ENCODE measurements around the gene COL18A1. TPM values are rescaled to one million over a fixed set of nuclear protein-coding genes. Genes with fewer than 3 reads are reported as not detected.

The COL18A1 gene
- total and polyA plus RNA-seq, 9 of the 15 experiments (the other 6 are each of a cell fraction or from before 2014, with no cell fraction given), result 0.14 to 16.4 (median 2.0) TPM

- TF ChIP-seq, protein P1, sequence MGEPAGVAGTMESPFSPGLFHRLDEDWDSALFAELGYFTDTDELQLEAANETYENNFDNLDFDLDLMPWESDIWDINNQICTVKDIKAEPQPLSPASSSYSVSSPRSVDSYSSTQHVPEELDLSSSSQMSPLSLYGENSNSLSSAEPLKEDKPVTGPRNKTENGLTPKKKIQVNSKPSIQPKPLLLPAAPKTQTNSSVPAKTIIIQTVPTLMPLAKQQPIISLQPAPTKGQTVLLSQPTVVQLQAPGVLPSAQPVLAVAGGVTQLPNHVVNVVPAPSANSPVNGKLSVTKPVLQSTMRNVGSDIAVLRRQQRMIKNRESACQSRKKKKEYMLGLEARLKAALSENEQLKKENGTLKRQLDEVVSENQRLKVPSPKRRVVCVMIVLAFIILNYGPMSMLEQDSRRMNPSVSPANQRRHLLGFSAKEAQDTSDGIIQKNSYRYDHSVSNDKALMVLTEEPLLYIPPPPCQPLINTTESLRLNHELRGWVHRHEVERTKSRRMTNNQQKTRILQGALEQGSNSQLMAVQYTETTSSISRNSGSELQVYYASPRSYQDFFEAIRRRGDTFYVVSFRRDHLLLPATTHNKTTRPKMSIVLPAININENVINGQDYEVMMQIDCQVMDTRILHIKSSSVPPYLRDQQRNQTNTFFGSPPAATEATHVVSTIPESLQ (CRISPR knock-in tag; IDR thresholded peaks at IDR 0.05), result no peak
- TF ChIP-seq LARP7 (IDR thresholded peaks at IDR 0.05), result no peak
- no peak for TF ChIP-seq HMG20A (CRISPR knock-in tag; conservative IDR thresholded peaks at IDR 0.05)
- TF ChIP-seq, protein P2, sequence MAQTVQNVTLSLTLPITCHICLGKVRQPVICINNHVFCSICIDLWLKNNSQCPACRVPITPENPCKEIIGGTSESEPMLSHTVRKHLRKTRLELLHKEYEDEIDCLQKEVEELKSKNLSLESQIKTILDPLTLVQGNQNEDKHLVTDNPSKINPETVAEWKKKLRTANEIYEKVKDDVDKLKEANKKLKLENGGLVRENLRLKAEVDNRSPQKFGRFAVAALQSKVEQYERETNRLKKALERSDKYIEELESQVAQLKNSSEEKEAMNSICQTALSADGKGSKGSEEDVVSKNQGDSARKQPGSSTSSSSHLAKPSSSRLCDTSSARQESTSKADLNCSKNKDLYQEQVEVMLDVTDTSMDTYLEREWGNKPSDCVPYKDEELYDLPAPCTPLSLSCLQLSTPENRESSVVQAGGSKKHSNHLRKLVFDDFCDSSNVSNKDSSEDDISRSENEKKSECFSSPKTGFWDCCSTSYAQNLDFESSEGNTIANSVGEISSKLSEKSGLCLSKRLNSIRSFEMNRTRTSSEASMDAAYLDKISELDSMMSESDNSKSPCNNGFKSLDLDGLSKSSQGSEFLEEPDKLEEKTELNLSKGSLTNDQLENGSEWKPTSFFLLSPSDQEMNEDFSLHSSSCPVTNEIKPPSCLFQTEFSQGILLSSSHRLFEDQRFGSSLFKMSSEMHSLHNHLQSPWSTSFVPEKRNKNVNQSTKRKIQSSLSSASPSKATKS (CRISPR knock-in tag; IDR thresholded peaks at IDR 0.05), result no peak
- no peak for TF ChIP-seq MECOM (CRISPR knock-in tag; IDR thresholded peaks at IDR 0.05)
- TF ChIP-seq MCM5 (IDR thresholded peaks at IDR 0.05; ENCODE audit: low read depth), result no peak
- no peak for TF ChIP-seq ZNF133 (CRISPR knock-in tag; IDR thresholded peaks at IDR 0.05)
- no peak for TF ChIP-seq TRIM28 (IDR thresholded peaks at IDR 0.05)
- TF ChIP-seq ZNF551 (CRISPR knock-in tag; IDR thresholded peaks at IDR 0.05), result no peak
- no peak for TF ChIP-seq RERE (CRISPR knock-in tag; IDR thresholded peaks at IDR 0.05; ENCODE audit: borderline replicate concordance)
- TF ChIP-seq ZNF224 (CRISPR knock-in tag; IDR thresholded peaks at IDR 0.05), result 0 out of 2 replicates have a peak, but pooled peaks have one; percentile 40
- TF ChIP-seq, protein P3, sequence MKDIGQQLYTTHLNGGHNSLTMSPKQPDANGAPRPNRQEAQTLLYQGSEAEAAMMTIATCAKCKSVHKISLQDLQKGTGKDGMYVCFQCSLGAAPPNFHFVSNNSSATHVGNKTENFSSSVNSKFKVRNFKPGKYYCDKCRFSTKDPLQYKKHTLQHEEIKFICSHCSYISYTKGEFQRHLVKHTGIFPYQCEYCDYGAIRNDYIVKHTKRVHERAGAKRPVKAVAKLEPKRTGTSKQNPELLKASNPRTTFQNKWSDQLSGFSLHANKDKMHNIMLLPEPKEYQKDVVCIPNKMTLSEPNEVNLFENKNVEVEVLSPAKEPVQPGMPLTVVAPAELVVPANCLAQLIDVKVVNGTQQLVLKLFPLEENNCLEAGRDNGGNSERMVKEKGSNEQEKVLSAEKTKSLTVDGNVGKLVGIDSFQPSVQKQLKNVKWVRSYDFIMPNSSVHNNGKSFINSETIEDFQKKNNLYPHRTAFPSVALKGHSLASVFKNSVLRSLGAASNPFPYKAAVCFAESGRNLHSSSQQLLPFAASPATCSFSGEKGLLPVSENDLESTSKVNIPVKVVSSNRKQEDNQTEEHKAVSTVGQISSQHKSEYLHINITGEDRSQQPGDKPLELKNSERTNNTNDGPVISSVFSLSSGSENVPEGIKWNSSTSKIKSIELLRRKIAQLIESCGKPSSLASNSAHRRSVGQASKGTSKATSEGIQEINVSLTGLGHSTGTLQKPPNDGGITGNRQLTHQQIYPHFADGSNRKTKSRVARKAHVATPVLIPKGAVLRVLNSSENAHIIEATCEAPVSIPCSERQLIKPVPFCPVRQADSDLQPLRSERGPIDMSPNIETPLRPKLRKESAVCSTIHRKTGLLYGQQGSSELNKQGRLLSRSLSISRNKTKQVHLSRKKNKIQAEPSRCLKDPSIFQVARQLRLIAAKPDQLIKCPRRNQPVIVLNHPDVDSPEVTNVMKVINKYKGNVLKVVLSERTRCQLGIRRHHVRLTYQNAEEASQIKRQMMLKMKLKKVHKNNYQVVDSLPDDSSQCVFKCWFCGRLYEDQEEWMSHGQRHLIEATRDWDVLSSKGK (CRISPR knock-in tag; IDR thresholded peaks at IDR 0.05), result no peak
- TF ChIP-seq DDX20 (tag; IDR thresholded peaks at IDR 0.05; ENCODE audit: low read depth), result no peak
- TF ChIP-seq, protein P4, sequence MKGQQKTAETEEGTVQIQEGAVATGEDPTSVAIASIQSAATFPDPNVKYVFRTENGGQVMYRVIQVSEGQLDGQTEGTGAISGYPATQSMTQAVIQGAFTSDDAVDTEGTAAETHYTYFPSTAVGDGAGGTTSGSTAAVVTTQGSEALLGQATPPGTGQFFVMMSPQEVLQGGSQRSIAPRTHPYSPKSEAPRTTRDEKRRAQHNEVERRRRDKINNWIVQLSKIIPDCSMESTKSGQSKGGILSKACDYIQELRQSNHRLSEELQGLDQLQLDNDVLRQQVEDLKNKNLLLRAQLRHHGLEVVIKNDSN (CRISPR knock-in tag; IDR thresholded peaks at IDR 0.05), result peak; percentile 65
Observed at GRCh38 chr21:45555557-45556301, 150.8 kb downstream of the COL18A1 start (continued).
